ENCODE data around the gene GFOD1. TPM values are rescaled to one million over a fixed set of nuclear protein-coding genes. Genes with fewer than 3 reads are reported as not detected.

GFOD1 gene
- total RNA-seq, 1 donor from 2014 or later = 2.0 TPM

GRCh38 chr6:13450628-13451027 is 36.8 kb downstream of the GFOD1 start:
- TF ChIP-seq CTCF (IDR thresholded peaks at IDR 0.05) = no peak
- Mint-ChIP-seq H3K4me3 (ENCODE audit: unreplicated experiment) (no peak overlapping the region), H3K4me1 (ENCODE audit: low read depth) (peaks cover 14% of the 10 kb centered on the region), H3K9me3 (ENCODE audit: low read depth) (no peaks in the 10 kb centered on the region), H3K27ac (ENCODE audit: unreplicated experiment) (no peak overlapping the region), H3K27me3 (ENCODE audit: low read depth) (no peaks in the 10 kb centered on the region), H3K36me3 (ENCODE audit: low read depth) (no peaks in the 10 kb centered on the region)
- no peak for DNase-seq (ENCODE audit: low spot score)

GRCh38 chr6:13447949-13448724 is 39.3 kb downstream of the GFOD1 start:
- Mint-ChIP-seq H3K27me3 (ENCODE audit: low read depth) (no peaks in the 10 kb centered on the region), H3K36me3 (ENCODE audit: low read depth) (no peaks in the 10 kb centered on the region), H3K9me3 (ENCODE audit: low read depth) (no peaks in the 10 kb centered on the region), H3K4me3 (ENCODE audit: unreplicated experiment) (no peak overlapping the region), H3K27ac (ENCODE audit: unreplicated experiment) (no peak overlapping the region), H3K4me1 (ENCODE audit: low read depth) (peaks cover 8% of the 10 kb centered on the region)
- no peak for DNase-seq (ENCODE audit: low spot score)
- TF ChIP-seq CTCF (IDR thresholded peaks at IDR 0.05) = no peak

GRCh38 chr6:13446381-13446780 is 41.0 kb downstream of the GFOD1 start:
- Mint-ChIP-seq H3K9me3 (ENCODE audit: low read depth) (no peaks in the 10 kb centered on the region), H3K27ac (ENCODE audit: unreplicated experiment) (no peak overlapping the region)
- TF ChIP-seq CTCF (IDR thresholded peaks at IDR 0.05) = no peak

GRCh38 chr6:13445744-13446115 is 41.7 kb downstream of the GFOD1 start:
- Mint-ChIP-seq H3K27ac (ENCODE audit: unreplicated experiment) (no peak overlapping the region), H3K9me3 (ENCODE audit: low read depth) (no peaks in the 10 kb centered on the region), H3K4me3 (ENCODE audit: unreplicated experiment) (no peak overlapping the region), H3K4me1 (ENCODE audit: low read depth) (peaks cover 8% of the 10 kb centered on the region), H3K27me3 (ENCODE audit: low read depth) (no peaks in the 10 kb centered on the region), H3K36me3 (ENCODE audit: low read depth) (no peaks in the 10 kb centered on the region)
- no peak for TF ChIP-seq CTCF (IDR thresholded peaks at IDR 0.05)
- no peak for DNase-seq (ENCODE audit: low spot score)

More at GRCh38 chr6:13446381-13446780, 41.0 kb downstream of the GFOD1 start:
- no peak for DNase-seq (ENCODE audit: low spot score)
- Mint-ChIP-seq H3K4me1 (ENCODE audit: low read depth) (peaks cover 8% of the 10 kb centered on the region), H3K36me3 (ENCODE audit: low read depth) (no peaks in the 10 kb centered on the region), H3K27me3 (ENCODE audit: low read depth) (no peaks in the 10 kb centered on the region), H3K4me3 (ENCODE audit: unreplicated experiment) (no peak overlapping the region)

- Mint-ChIP-seq H3K4me1 (ENCODE audit: low read depth) (peaks cover 8% of the 10 kb centered on the region), H3K27me3 (ENCODE audit: low read depth) (no peaks in the 10 kb centered on the region), H3K27ac (ENCODE audit: unreplicated experiment) (no peak overlapping the region), H3K4me3 (ENCODE audit: unreplicated experiment) (no peak overlapping the region), H3K9me3 (ENCODE audit: low read depth) (no peaks in the 10 kb centered on the region), H3K36me3 (ENCODE audit: low read depth) (no peaks in the 10 kb centered on the region)
- no peak for DNase-seq (ENCODE audit: low spot score)
- no peak for TF ChIP-seq CTCF (IDR thresholded peaks at IDR 0.05)
These were observed 42.2 kb downstream of the GFOD1 start for GRCh38 chr6:13445005-13445743.

Measured in chondrocyte (in vitro differentiated cells).